Karpas-422 (cell line): ENCODE results near the gene LONRF2. TPM values are rescaled to one million over a fixed set of nuclear protein-coding genes. Genes with fewer than 3 reads are reported as not detected.
"Not testable (repeated sequence)": the region's sequence is repeated elsewhere in the genome, so short reads cannot be mapped to it uniquely, and the experiment has no call there.

ENCODE experiments used
- DNase-seq: peaks from one replicate; pipeline ENCODE4 v3.0.0-alpha.2; 2015
- H2AFZ ChIP-seq: fragments of 200-600 bp; sonication (generic); 2 replicates; pipeline ENCODE4 v1.6.1; 2014; ENCODE audit warnings: antibody characterized with exemption, low read length, mixed read lengths
- H3K27ac ChIP-seq: fragments of 200-600 bp; sonication (generic); 2 replicates; pipeline ENCODE4 v1.5.1; 2014; ENCODE audit warnings: mild to moderate bottlenecking, low read length, moderate library complexity
- H3K27me3 ChIP-seq: fragments of 200-600 bp; sonication (generic); 2 replicates; pipeline ENCODE4 v1.6.1; 2014; ENCODE audit warnings: low read length, mixed read lengths
- H3K36me3 ChIP-seq: fragments of 200-600 bp; sonication (generic); 2 replicates; pipeline ENCODE4 v1.6.1; 2014; ENCODE audit warnings: low read length, mixed read lengths; ENCODE audit not compliant: insufficient read depth
- H3K4me1 ChIP-seq: fragments of 200-600 bp; sonication (generic); 2 replicates; pipeline ENCODE4 v1.6.1; 2014; ENCODE audit warnings: mild to moderate bottlenecking, low read length, mixed read lengths
- H3K4me2 ChIP-seq: fragments of 200-600 bp; sonication (generic); 2 replicates; pipeline ENCODE4 v1.6.1; 2014; ENCODE audit warnings: low read length, low read depth, mild to moderate bottlenecking; ENCODE audit not compliant: poor library complexity, severe bottlenecking
- H3K4me3 ChIP-seq: fragments of 200-600 bp; sonication (generic); 2 replicates; pipeline ENCODE4 v1.5.1; 2014; ENCODE audit warnings: mild to moderate bottlenecking, antibody characterized with exemption, low read length, mixed read lengths
- H3K79me2 ChIP-seq: fragments of 200-600 bp; sonication (generic); 2 replicates; pipeline ENCODE4 v1.6.1; 2014; ENCODE audit warnings: mild to moderate bottlenecking, low read length, mixed read lengths
- H3K9ac ChIP-seq: fragments of 200-600 bp; sonication (generic); 2 replicates; pipeline ENCODE4 v1.6.0; 2014; ENCODE audit warnings: low read length
- H3K9me2 ChIP-seq: fragments of 200-600 bp; sonication (generic), shearing (Covaris generic); replicated peaks from 2 replicates; pipeline ENCODE4 v1.6.0; 2014; ENCODE audit warnings: mild to moderate bottlenecking, low read length, moderate library complexity; ENCODE audit not compliant: insufficient read depth
- H3K9me3 ChIP-seq: fragments of 300-700, 200-600 bp; sonication (generic); 2 replicates; pipeline ENCODE4 v1.6.1; 2014; ENCODE audit warnings: low read length, mixed read lengths
- H4K20me1 ChIP-seq: fragments of 200-600 bp; sonication (generic); 2 replicates; pipeline ENCODE4 v1.6.1; 2014; ENCODE audit warnings: mild to moderate bottlenecking, antibody characterized with exemption, low read length, low read depth; ENCODE audit not compliant: insufficient read depth
- total RNA-seq: library from RNA; depleted of rRNA; stranded (reverse); fragments of >200 nt; shearing (Covaris generic); gene quantifications from 2 replicates; pipeline ENCODE4 v1.2.3, GENCODE V29; 2014; ENCODE audit warnings: low replicate concordance

LONRF2 gene
- total RNA-seq, 1 experiment from 2014 or later: not detected

DNA sequence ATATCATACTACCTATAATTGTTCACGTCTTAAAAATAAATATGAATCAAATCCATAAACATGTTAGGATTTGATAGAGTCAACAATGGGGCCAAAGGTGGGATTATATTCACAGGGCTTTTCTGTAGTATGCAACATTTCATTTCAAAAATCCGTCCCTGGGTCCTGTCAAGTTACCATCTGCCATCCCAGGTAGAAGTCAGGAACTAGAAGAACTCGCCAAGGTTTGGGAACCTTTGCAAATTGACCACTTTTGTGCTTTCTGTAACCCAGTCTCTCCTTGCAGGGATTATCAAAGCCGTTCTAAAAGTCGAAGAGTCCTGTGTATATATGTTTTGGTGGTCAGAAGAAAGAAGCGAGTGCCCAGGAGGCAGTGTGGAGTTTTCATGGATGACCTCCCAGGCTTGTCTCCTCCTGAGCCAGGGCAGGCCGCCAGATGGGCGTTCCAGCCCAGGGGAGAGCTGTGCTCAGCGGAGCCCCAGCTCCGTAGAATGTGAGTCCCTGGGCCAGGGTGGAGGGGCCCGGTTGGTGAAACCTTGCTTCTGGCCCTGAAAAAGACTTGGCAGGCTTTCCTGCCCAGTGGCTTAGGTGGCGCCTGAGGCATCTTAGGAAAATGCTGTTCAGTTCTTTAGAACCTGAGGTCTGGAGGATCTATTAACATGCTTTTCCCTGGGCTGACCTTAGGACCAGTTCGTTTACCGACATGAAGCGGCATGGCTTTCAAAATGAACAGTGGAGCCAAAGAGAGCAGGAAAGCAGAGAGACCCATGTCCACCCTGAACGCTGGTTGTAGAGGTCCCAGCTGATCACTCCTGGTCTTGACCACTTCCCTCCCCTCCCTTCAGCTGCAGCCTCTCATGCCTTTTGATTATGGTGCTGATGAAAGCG, 69.2 kb downstream of the LONRF2 start:
- no peak overlapping the region for H2AFZ ChIP-seq
- H3K4me3 ChIP-seq: no peak overlapping the region
- no peaks in the 10 kb centered on the region for H3K9me2 ChIP-seq
- no peaks in the 10 kb centered on the region for H3K79me2 ChIP-seq
- H4K20me1 ChIP-seq: no peaks in the 10 kb centered on the region
- no peaks in the 10 kb centered on the region for H3K36me3 ChIP-seq
- DNase-seq: no peak
- no peaks in the 10 kb centered on the region for H3K9me3 ChIP-seq
- H3K27me3 ChIP-seq: peaks cover 3% of the 10 kb centered on the region; the same call in 1 of the 2 replicates
- H3K9ac ChIP-seq: no peak overlapping the region
- H3K4me1 ChIP-seq: peaks cover 14% of the 10 kb centered on the region
- no peak overlapping the region for H3K4me2 ChIP-seq
- no peak overlapping the region for H3K27ac ChIP-seq

DNA sequence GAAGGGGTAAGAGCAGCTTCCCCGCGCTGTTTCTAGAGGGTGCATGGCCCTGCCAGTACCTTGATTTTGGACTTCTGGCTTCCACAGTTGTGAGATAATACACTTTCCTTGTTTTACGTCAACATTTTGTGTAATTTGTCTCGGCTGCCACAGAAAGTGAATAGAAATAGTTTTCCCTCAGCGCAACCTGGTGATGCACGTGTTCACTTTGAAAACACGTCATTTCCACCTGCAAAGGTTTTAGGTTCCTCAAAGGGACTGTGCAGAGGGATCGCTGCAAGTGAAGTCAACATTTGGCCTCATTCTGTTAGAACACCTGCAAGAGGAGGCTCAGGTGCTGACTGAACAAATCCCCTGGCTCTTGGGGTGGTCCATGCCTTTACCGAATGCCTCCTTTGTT, 71.7 kb downstream of the LONRF2 start:
- Histone ChIP-seq H3K9me3 (no peaks in the 10 kb centered on the region), H3K79me2 (no peaks in the 10 kb centered on the region), H3K4me3 (no peak overlapping the region), H3K4me1 (peaks cover 39% of the 10 kb centered on the region), H3K9ac (no peak overlapping the region), H3K4me2 (no peak overlapping the region), H3K27ac (no peak overlapping the region), H2AFZ (no peak overlapping the region), H3K9me2 (no peaks in the 10 kb centered on the region), H3K36me3 (no peaks in the 10 kb centered on the region), H3K27me3 (peaks cover 5% of the 10 kb centered on the region; the same call in 1 of the 2 replicates), H4K20me1 (no peaks in the 10 kb centered on the region)
- no peak for DNase-seq

- Histone ChIP-seq H3K9me2 (no peaks in the 10 kb centered on the region), H3K27ac (no peak overlapping the region), H3K4me1 (peaks cover 55% of the 10 kb centered on the region), H3K36me3 (no peaks in the 10 kb centered on the region), H2AFZ (no peak overlapping the region), H3K27me3 (peaks cover 5% of the 10 kb centered on the region; the same call in 1 of the 2 replicates), H4K20me1 (no peaks in the 10 kb centered on the region), H3K4me3 (no peak overlapping the region), H3K4me2 (no peak overlapping the region), H3K9me3 (no peaks in the 10 kb centered on the region), H3K79me2 (no peaks in the 10 kb centered on the region), H3K9ac (no peak overlapping the region)
- DNase-seq: no peak
Measured at GRCh38 chr2:100248971-100249370, 73.3 kb downstream of the LONRF2 start.

DNA sequence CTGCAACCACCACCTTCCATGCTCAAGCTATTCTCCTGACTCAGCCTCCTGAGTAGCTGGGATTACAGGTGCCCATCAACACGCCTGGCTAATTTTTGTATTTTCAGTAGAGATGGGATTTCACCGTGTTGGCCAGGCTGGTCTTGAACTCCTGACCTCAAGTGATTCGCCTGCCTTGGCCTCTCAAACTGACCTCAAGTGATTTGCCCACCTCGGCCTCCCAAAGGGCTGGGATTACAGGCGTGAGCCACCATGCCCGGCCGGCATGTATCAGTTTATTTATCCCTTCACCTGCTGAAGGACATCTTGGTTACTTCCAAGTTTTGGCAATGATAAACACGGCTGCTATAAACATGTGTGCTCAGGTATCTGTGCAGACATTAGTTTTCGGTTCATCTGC, 73.7 kb downstream of the LONRF2 start:
- not testable (repeated sequence) for H2AFZ ChIP-seq, H3K4me2 ChIP-seq, H3K9me3 ChIP-seq, H3K79me2 ChIP-seq, H3K9me2 ChIP-seq, H3K36me3 ChIP-seq, H4K20me1 ChIP-seq, H3K27me3 ChIP-seq, H3K4me3 ChIP-seq, H3K27ac ChIP-seq, DNase-seq, H3K9ac ChIP-seq
- H3K4me1 ChIP-seq: peaks cover 59% of the 10 kb centered on the region

DNA sequence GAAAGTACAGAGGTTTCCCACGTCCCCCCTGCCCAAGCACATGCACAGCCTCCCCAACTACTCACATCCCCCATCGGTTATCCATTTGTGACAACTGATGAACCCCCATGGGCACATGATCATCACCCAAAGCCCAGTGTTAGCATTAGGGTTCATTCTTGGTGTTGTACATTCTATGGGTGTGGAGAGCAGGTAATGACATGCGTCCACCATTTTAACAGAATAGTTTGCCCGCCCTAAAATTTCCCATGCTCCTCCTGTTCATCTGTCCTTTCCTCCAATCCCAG, 74.3 kb downstream of the LONRF2 start:
- Histone ChIP-seq H3K9me3 (no peaks in the 10 kb centered on the region), H3K9me2 (no peaks in the 10 kb centered on the region), H3K4me1 (peaks cover 65% of the 10 kb centered on the region), H2AFZ (no peak overlapping the region), H3K79me2 (no peaks in the 10 kb centered on the region), H3K4me3 (no peak overlapping the region), H3K9ac (no peak overlapping the region), H3K36me3 (no peaks in the 10 kb centered on the region), H3K4me2 (peak overlapping the region; percentile 47), H3K27ac (peak overlapping the region; percentile 85), H4K20me1 (no peaks in the 10 kb centered on the region), H3K27me3 (peaks cover 5% of the 10 kb centered on the region; the same call in 1 of the 2 replicates)
- no peak for DNase-seq

DNA sequence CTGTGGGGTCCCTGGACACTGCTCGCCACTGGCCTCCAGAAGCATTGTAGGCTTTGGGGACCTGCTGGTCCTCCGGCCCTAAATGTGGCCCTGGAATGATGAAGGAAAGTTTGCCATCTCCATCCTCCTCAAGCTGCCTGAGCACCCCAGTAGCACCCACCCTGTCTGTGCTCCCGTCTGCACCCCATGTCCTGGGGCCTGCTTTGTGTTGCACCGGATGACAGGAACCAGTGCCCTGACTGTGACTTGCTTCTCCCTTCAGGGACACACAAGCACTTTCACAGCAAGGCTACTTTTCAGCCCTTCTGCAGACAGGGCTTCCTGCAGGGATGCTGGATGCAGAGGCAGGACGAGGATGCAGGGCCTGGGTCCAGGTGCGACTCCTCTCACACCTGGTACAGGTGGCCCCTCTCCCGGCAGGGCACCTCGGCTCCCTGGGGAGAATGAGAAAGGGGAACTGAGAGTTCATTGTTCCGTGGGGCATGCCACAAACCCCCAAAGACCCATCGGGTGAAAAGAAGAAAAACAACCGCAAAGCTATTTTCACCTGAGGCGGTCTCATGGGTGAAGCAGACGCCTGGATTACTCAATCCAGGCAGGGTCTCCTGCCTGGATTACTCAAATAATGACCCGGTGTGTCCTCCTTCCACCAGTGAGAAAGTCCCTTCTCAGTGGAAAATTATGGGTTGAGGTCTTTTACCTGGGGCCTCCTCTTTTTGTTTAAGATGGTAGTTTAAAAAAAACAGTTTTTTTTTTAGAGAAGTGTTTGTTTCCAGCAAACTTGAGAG, 74.9 kb downstream of the LONRF2 start:
- H4K20me1 ChIP-seq: no peaks in the 10 kb centered on the region
- no peaks in the 10 kb centered on the region for H3K79me2 ChIP-seq
- H3K4me1 ChIP-seq: peaks cover 71% of the 10 kb centered on the region
- peak overlapping the region; percentile 30; the same call in 1 of the 2 replicates for H3K4me3 ChIP-seq
- no peaks in the 10 kb centered on the region for H3K36me3 ChIP-seq
- no peaks in the 10 kb centered on the region for H3K9me2 ChIP-seq
- DNase-seq: peak; percentile 97
- peak overlapping the region; percentile 85 for H3K27ac ChIP-seq
- H2AFZ ChIP-seq: no peak overlapping the region
- H3K27me3 ChIP-seq: peaks cover 5% of the 10 kb centered on the region; the same call in 1 of the 2 replicates
- H3K4me2 ChIP-seq: peak overlapping the region; percentile 47
- H3K9me3 ChIP-seq: no peaks in the 10 kb centered on the region
- H3K9ac ChIP-seq: peak overlapping the region; percentile 35

- H3K9me2 ChIP-seq: no peaks in the 10 kb centered on the region
- no peaks in the 10 kb centered on the region for H3K36me3 ChIP-seq
- peaks cover 5% of the 10 kb centered on the region; the same call in 1 of the 2 replicates for H3K27me3 ChIP-seq
- peak overlapping the region; percentile 85 for H3K27ac ChIP-seq
- no peaks in the 10 kb centered on the region for H3K79me2 ChIP-seq
- no peaks in the 10 kb centered on the region for H3K9me3 ChIP-seq
- no peak overlapping the region for H2AFZ ChIP-seq
- H3K4me2 ChIP-seq: peak overlapping the region; percentile 47
- peak; percentile 89 for DNase-seq
- H4K20me1 ChIP-seq: no peaks in the 10 kb centered on the region
- peak overlapping the region; percentile 30; the same call in 1 of the 2 replicates for H3K4me3 ChIP-seq
- peaks cover 80% of the 10 kb centered on the region for H3K4me1 ChIP-seq
- peak overlapping the region; percentile 35 for H3K9ac ChIP-seq
Measured at GRCh38 chr2:100246163-100247145, 75.8 kb downstream of the LONRF2 start.
